GM23338 (cell line): ENCODE measurements around the gene HEATR5B. TPM values are rescaled to one million over a fixed set of nuclear protein-coding genes. Genes with fewer than 3 reads are reported as not detected.
A peak's percentile ranks its signal among the peaks of the same experiment; 100 is the strongest.

Source experiments
- ATAC-seq: fragments of 200-7000 bp; cut with Tn5 transposase; 3 replicates; pipeline ENCODE4 v1.9.1; 2020
- DNase-seq: peaks from one replicate; pipeline ENCODE4 v3.0.0-alpha.2; 2015; ENCODE audit warnings: low spot score
- H2AFZ ChIP-seq: fragments of 200-600 bp; sonication (generic); 2 replicates; pipeline ENCODE4 v1.8.0; 2016; ENCODE audit warnings: antibody characterized with exemption, mild to moderate bottlenecking, moderate library complexity
- H3F3A ChIP-seq: fragments of 200-600 bp; sonication (generic); replicated peaks from 2 replicates; pipeline ENCODE4 v1.8.0; 2017; ENCODE audit warnings: antibody characterized with exemption, mixed run types, low read depth
- H3K27ac ChIP-seq: fragments of 200-600 bp; sonication (generic); 2 replicates; pipeline ENCODE4 v1.6.1; 2016; ENCODE audit warnings: low read depth
- H3K27me3 ChIP-seq: fragments of 200-600 bp; sonication (generic); 2 replicates; pipeline ENCODE4 v1.8.0; 2016; ENCODE audit warnings: mild to moderate bottlenecking, mixed run types, moderate library complexity; ENCODE audit not compliant: insufficient read depth
- H3K36me3 ChIP-seq: fragments of 200-600 bp; sonication (generic); 2 replicates; pipeline ENCODE4 v1.8.0; 2016; ENCODE audit warnings: mild to moderate bottlenecking; ENCODE audit not compliant: insufficient read depth
- H3K4me1 ChIP-seq: fragments of 200-600 bp; sonication (generic); 2 replicates; pipeline ENCODE4 v1.8.0; 2016; ENCODE audit warnings: mild to moderate bottlenecking, moderate library complexity; ENCODE audit not compliant: insufficient read depth
- H3K4me2 ChIP-seq: fragments of 200-600 bp; sonication (generic); 2 replicates; pipeline ENCODE4 v1.7.1; 2017; ENCODE audit warnings: mixed run types
- H3K4me3 ChIP-seq: fragments of 200-600 bp; sonication (generic); 2 replicates; pipeline ENCODE4 v1.6.1; 2016; ENCODE audit warnings: mixed run types
- H3K79me2 ChIP-seq: fragments of 200-600 bp; sonication (generic); replicated peaks from 2 replicates; pipeline ENCODE4 v1.8.0; 2017; ENCODE audit warnings: mild to moderate bottlenecking; ENCODE audit not compliant: insufficient read depth
- H3K9me2 ChIP-seq: fragments of 200-600 bp; sonication (generic); 2 replicates; pipeline ENCODE4 v1.8.0; 2017; ENCODE audit not compliant: insufficient read depth
- H4K20me1 ChIP-seq: fragments of 200-600 bp; sonication (generic); replicated peaks from 2 replicates; pipeline ENCODE4 v1.8.0; 2017; ENCODE audit warnings: mild to moderate bottlenecking; ENCODE audit not compliant: insufficient read depth
- H3K27ac Mint-ChIP-seq: 2 replicates; pipeline ENCODE4 v1.8.0; 2020; ENCODE audit warnings: inconsistent platforms, mild to moderate bottlenecking, moderate library complexity, mixed read lengths
- H3K27me3 Mint-ChIP-seq: 3 replicates; pipeline ENCODE4 v1.8.0; 2022; ENCODE audit warnings: low read depth, mild to moderate bottlenecking, moderate library complexity, mixed read lengths, inconsistent platforms; ENCODE audit not compliant: insufficient read depth, poor library complexity
- H3K36me3 Mint-ChIP-seq: 3 replicates; pipeline ENCODE4 v1.8.0; 2021; ENCODE audit warnings: low read depth, mild to moderate bottlenecking, inconsistent platforms, moderate library complexity, mixed read lengths
- H3K4me1 Mint-ChIP-seq: 3 replicates; pipeline ENCODE4 v1.8.0; 2020; ENCODE audit warnings: mild to moderate bottlenecking, inconsistent platforms, mixed read lengths
- H3K4me3 Mint-ChIP-seq: 3 replicates; pipeline ENCODE4 v1.8.0; 2021; ENCODE audit warnings: moderate library complexity, mild to moderate bottlenecking, inconsistent platforms, mixed read lengths
- H3K9me3 Mint-ChIP-seq: 3 replicates; pipeline ENCODE4 v1.8.0; 2020; ENCODE audit warnings: moderate library complexity, mild to moderate bottlenecking, inconsistent platforms, mixed read lengths
- CREB1 ChIP-seq: fragments of 250-450 bp; sonication (Bioruptor Pico); IDR thresholded peaks from 2 replicates; pipeline ENCODE4 v1.5.0; 2020; ENCODE audit warnings: low read depth, mild to moderate bottlenecking, moderate library complexity
- EZH2 ChIP-seq: fragments of 200-600 bp; sonication (generic); IDR thresholded peaks from one replicate; pipeline ENCODE4 v1.8.0; 2017; ENCODE audit warnings: antibody characterized with exemption, mild to moderate bottlenecking, low read depth; ENCODE audit not compliant: unreplicated experiment
- EZH2phosphoT487 ChIP-seq: fragments of 200-600 bp; sonication (generic); IDR thresholded peaks from one replicate; pipeline ENCODE4 v1.8.1; 2018; ENCODE audit warnings: antibody characterized with exemption; ENCODE audit not compliant: unreplicated experiment
- NANOG ChIP-seq: IDR thresholded peaks from 2 replicates; pipeline ENCODE4 v1.6.1; 2016; ENCODE audit warnings: antibody characterized with exemption, borderline replicate concordance
- POLR2AphosphoS5 ChIP-seq: IDR thresholded peaks from 2 replicates; pipeline ENCODE4 v1.6.1; 2016; ENCODE audit warnings: antibody characterized with exemption, low read depth
- STAT1 ChIP-seq: IDR thresholded peaks from one replicate; pipeline ENCODE4 v1.6.1; 2016; ENCODE audit warnings: antibody characterized with exemption; ENCODE audit not compliant: unreplicated experiment
- ZNF114 ChIP-seq: fragments of 250-450 bp; sonication (Bioruptor Pico); IDR thresholded peaks from 2 replicates; pipeline ENCODE4 v1.5.0; 2020; ENCODE audit warnings: mild to moderate bottlenecking, moderate library complexity
- ZNF331 ChIP-seq: fragments of 250-450 bp; sonication (Bioruptor Pico); IDR thresholded peaks from 2 replicates; pipeline ENCODE4 v1.5.0; 2020; ENCODE audit warnings: low read depth, mild to moderate bottlenecking, moderate library complexity
- polyA plus RNA-seq: library from polyadenylated mRNA; unstranded; fragments of >200 nt; fragmentation: Nextera tagmentation; extraction: Ambion mirVana; gene quantifications from 2 replicates; pipeline ENCODE4 v1.2.1, GENCODE V29; 2016
- total RNA-seq: library from RNA; depleted of rRNA; stranded (reverse); fragments of >200 nt; shearing (Covaris generic); gene quantifications from 2 replicates; pipeline ENCODE4 v1.2.3, GENCODE V29; 2014
- TF ChIP-seq, protein P1 (sequence below): IDR thresholded peaks from one replicate; pipeline ENCODE4 v1.6.1; 2018; ENCODE audit warnings: antibody characterized with exemption; ENCODE audit not compliant: unreplicated experiment
- TF ChIP-seq, protein P2 (sequence below): IDR thresholded peaks from 2 replicates; pipeline ENCODE4 v1.6.1; 2016; ENCODE audit warnings: antibody characterized with exemption
- TF ChIP-seq, protein P3 (sequence below): fragments of 250-450 bp; sonication (Bioruptor Pico); IDR thresholded peaks from 2 replicates; pipeline ENCODE4 v1.5.0; 2020; ENCODE audit warnings: mild to moderate bottlenecking, moderate library complexity

The HEATR5B gene
- total and polyA plus RNA-seq, 2 experiments from 2014 or later = 4.0 to 18.8 TPM

DNA sequence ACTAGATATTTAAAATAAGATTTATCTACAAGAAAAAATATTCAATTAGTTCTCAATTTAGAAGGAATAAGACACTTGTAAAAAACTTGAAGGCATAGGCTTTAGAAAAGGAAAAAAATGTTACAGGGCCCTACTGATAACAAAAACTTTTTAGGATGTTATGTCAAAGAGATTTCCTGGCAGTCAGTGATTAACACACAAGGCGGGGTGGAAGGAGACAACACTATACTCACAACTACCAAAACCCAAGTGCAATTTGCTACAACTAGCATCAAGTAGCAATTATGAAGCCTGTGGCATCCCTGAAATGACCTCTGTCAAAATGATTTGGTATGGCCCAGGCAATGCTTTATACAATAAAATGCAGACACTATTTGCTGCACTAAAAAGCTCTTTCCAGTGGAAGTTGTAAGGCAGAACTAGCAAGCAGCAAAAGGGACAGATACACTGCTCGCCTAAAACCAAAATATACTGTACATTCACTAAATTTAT lies 133.1 kb downstream of the HEATR5B start (continued):
- TF ChIP-seq, protein P1, sequence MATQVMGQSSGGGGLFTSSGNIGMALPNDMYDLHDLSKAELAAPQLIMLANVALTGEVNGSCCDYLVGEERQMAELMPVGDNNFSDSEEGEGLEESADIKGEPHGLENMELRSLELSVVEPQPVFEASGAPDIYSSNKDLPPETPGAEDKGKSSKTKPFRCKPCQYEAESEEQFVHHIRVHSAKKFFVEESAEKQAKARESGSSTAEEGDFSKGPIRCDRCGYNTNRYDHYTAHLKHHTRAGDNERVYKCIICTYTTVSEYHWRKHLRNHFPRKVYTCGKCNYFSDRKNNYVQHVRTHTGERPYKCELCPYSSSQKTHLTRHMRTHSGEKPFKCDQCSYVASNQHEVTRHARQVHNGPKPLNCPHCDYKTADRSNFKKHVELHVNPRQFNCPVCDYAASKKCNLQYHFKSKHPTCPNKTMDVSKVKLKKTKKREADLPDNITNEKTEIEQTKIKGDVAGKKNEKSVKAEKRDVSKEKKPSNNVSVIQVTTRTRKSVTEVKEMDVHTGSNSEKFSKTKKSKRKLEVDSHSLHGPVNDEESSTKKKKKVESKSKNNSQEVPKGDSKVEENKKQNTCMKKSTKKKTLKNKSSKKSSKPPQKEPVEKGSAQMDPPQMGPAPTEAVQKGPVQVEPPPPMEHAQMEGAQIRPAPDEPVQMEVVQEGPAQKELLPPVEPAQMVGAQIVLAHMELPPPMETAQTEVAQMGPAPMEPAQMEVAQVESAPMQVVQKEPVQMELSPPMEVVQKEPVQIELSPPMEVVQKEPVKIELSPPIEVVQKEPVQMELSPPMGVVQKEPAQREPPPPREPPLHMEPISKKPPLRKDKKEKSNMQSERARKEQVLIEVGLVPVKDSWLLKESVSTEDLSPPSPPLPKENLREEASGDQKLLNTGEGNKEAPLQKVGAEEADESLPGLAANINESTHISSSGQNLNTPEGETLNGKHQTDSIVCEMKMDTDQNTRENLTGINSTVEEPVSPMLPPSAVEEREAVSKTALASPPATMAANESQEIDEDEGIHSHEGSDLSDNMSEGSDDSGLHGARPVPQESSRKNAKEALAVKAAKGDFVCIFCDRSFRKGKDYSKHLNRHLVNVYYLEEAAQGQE = no peak
- no peak for TF ChIP-seq EZH2phosphoT487
- TF ChIP-seq EZH2 = no peak
- TF ChIP-seq ZNF331 = no peak
- TF ChIP-seq, protein P2, sequence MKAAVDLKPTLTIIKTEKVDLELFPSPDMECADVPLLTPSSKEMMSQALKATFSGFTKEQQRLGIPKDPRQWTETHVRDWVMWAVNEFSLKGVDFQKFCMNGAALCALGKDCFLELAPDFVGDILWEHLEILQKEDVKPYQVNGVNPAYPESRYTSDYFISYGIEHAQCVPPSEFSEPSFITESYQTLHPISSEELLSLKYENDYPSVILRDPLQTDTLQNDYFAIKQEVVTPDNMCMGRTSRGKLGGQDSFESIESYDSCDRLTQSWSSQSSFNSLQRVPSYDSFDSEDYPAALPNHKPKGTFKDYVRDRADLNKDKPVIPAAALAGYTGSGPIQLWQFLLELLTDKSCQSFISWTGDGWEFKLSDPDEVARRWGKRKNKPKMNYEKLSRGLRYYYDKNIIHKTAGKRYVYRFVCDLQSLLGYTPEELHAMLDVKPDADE = no peak
- no peak for TF ChIP-seq NANOG
- TF ChIP-seq ZNF114 (CRISPR knock-in tag) = no peak
- no peak for TF ChIP-seq STAT1

DNA sequence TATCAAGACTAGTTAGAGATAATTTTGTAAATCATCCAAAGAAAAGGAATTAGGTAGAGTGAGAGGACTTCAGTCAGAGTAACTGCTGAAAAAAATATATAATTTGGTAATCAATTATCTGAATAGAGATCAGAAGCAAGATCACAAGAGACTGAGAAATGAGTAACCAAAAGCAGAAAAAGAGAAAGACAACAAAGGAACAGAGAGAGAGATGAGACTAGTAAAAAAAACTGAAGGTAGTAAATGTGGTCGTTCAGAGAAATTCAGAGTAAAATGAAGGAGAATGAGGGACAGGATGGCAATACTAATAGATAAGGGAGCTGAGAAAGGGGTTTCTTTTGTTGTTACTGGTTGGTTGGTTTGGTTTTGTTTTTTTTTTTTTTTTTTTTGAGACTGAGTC lies 134.3 kb downstream of the HEATR5B start:
- H3K27ac Mint-ChIP-seq = no peak overlapping the region; the same call in 1 of the 2 replicates

More for the DNA sequence above, 134.3 kb downstream of the HEATR5B start:
- Mint-ChIP-seq H3K36me3 (no peaks in the 10 kb centered on the region), H3K4me1 (peaks cover 34% of the 10 kb centered on the region), H3K9me3 (no peaks in the 10 kb centered on the region), H3K27me3 (peaks cover 4% of the 10 kb centered on the region), H3K4me3 (no peak overlapping the region)
- TF ChIP-seq POLR2AphosphoS5 (no peak), EZH2phosphoT487 (no peak), NANOG (no peak), ZNF114 (CRISPR knock-in tag) (no peak), STAT1 (no peak), CREB1 (CRISPR knock-in tag) (no peak)
- TF ChIP-seq, protein P2 = no peak
- TF ChIP-seq, protein P3, sequence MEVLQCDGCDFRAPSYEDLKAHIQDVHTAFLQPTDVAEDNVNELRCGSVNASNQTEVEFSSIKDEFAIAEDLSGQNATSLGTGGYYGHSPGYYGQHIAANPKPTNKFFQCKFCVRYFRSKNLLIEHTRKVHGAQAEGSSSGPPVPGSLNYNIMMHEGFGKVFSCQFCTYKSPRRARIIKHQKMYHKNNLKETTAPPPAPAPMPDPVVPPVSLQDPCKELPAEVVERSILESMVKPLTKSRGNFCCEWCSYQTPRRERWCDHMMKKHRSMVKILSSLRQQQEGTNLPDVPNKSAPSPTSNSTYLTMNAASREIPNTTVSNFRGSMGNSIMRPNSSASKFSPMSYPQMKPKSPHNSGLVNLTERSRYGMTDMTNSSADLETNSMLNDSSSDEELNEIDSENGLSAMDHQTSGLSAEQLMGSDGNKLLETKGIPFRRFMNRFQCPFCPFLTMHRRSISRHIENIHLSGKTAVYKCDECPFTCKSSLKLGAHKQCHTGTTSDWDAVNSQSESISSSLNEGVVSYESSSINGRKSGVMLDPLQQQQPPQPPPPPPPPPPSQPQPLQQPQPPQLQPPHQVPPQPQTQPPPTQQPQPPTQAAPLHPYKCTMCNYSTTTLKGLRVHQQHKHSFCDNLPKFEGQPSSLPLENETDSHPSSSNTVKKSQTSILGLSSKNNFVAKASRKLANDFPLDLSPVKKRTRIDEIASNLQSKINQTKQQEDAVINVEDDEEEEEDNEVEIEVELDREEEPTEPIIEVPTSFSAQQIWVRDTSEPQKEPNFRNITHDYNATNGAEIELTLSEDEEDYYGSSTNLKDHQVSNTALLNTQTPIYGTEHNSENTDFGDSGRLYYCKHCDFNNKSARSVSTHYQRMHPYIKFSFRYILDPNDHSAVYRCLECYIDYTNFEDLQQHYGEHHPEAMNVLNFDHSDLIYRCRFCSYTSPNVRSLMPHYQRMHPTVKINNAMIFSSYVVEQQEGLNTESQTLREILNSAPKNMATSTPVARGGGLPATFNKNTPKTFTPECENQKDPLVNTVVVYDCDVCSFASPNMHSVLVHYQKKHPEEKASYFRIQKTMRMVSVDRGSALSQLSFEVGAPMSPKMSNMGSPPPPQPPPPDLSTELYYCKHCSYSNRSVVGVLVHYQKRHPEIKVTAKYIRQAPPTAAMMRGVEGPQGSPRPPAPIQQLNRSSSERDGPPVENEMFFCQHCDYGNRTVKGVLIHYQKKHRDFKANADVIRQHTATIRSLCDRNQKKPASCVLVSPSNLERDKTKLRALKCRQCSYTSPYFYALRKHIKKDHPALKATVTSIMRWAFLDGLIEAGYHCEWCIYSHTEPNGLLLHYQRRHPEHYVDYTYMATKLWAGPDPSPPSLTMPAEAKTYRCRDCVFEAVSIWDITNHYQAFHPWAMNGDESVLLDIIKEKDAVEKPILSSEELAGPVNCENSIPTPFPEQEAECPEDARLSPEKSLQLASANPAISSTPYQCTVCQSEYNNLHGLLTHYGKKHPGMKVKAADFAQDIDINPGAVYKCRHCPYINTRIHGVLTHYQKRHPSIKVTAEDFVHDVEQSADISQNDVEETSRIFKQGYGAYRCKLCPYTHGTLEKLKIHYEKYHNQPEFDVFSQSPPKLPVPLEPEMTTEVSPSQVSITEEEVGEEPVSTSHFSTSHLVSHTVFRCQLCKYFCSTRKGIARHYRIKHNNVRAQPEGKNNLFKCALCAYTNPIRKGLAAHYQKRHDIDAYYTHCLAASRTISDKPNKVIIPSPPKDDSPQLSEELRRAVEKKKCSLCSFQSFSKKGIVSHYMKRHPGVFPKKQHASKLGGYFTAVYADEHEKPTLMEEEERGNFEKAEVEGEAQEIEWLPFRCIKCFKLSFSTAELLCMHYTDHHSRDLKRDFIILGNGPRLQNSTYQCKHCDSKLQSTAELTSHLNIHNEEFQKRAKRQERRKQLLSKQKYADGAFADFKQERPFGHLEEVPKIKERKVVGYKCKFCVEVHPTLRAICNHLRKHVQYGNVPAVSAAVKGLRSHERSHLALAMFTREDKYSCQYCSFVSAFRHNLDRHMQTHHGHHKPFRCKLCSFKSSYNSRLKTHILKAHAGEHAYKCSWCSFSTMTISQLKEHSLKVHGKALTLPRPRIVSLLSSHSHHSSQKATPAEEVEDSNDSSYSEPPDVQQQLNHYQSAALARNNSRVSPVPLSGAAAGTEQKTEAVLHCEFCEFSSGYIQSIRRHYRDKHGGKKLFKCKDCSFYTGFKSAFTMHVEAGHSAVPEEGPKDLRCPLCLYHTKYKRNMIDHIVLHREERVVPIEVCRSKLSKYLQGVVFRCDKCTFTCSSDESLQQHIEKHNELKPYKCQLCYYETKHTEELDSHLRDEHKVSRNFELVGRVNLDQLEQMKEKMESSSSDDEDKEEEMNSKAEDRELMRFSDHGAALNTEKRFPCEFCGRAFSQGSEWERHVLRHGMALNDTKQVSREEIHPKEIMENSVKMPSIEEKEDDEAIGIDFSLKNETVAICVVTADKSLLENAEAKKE (CRISPR knock-in tag) = no peak
- peaks cover 36% of the 10 kb centered on the region for H3K4me1 ChIP-seq
- ATAC-seq (no peak), DNase-seq (no peak)
- no peak overlapping the region for H3K4me2 ChIP-seq
- no peaks in the 10 kb centered on the region for H3K36me3 ChIP-seq
- H4K20me1 ChIP-seq = 0 out of 2 replicates have a peak, but pooled peaks cover 3% of the 10 kb centered on the region
- no peak overlapping the region for H2AFZ ChIP-seq
- no peaks in the 10 kb centered on the region for H3K9me2 ChIP-seq
- 0 out of 2 replicates have a peak overlapping the region, but pooled peaks have one; percentile 55 for H3K27ac ChIP-seq
- H3K79me2 ChIP-seq = peaks cover 90% of the 10 kb centered on the region
- H3K4me3 ChIP-seq = no peak overlapping the region
- no peaks in the 10 kb centered on the region for H3K27me3 ChIP-seq
- H3F3A ChIP-seq = peaks cover 3% of the 10 kb centered on the region; the same call in 1 of the 2 replicates
